Measurements from ENCODE around the gene RPGRIP1L.

DNA sequence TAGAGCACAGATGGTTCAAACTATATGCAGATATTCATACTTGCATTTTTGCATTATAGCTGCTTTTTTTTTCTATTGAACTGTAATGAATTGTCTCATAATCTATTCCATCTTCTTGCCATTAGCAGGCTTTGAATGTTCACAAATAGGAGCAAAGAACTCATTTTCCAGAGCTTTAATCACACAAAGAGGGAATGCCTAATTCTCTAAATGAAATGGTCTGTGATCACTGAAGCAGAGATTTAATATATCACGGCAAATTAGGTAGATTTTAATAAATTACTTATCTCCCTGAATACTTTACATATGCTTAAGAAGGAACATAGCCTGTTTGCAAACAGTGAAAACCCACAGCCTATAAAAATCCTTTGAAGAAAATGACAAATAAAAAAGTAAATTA lies 103.0 kb downstream of the RPGRIP1L start:
- no peak for TF ChIP-seq POLR2AphosphoS5 (IDR thresholded peaks at IDR 0.05)
- TF ChIP-seq, protein P1, sequence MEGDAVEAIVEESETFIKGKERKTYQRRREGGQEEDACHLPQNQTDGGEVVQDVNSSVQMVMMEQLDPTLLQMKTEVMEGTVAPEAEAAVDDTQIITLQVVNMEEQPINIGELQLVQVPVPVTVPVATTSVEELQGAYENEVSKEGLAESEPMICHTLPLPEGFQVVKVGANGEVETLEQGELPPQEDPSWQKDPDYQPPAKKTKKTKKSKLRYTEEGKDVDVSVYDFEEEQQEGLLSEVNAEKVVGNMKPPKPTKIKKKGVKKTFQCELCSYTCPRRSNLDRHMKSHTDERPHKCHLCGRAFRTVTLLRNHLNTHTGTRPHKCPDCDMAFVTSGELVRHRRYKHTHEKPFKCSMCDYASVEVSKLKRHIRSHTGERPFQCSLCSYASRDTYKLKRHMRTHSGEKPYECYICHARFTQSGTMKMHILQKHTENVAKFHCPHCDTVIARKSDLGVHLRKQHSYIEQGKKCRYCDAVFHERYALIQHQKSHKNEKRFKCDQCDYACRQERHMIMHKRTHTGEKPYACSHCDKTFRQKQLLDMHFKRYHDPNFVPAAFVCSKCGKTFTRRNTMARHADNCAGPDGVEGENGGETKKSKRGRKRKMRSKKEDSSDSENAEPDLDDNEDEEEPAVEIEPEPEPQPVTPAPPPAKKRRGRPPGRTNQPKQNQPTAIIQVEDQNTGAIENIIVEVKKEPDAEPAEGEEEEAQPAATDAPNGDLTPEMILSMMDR (IDR thresholded peaks at IDR 0.05), result no peak

All from prostate gland (tissue), 2 donors.